HG03378 (cell line): ENCODE data around the gene STAMBPL1.

Source experiments
- ATAC-seq: cut with Tn5 transposase; IDR thresholded peaks from one replicate; pipeline ENCODE4 v1.9.1; 2021; ENCODE audit warnings: mild to moderate bottlenecking, moderate library complexity; ENCODE audit not compliant: unreplicated experiment

Gene STAMBPL1

DNA sequence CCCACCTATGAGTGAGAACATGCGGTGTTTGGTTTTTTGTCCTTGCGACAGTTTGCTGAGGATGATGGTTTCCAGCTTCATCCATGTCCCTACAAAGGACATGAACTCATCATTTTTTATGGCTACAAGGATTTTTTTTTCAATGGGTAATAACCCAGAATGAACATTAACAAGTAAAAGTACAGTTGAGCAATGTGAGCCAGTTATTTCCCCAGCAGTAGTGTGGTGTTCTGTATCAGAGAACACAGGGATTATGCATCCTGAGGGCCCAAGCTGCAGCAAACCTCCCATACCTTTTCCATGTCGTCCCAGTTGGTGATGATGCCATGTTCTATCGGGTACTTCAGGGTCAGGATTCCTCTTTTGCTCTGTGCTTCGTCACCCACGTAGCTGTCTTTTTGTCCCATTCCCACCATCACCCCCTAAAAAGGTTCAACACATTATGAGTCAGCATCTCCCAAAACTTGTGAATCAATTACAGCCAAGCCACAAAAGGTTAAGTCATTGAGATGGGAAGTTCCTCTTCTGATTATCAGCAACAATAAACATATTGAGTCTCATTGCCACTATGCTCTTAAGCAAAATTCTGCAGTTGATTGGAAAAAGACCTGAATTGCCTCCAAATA lies 67.0 kb downstream of the STAMBPL1 start:
- ATAC-seq = no peak

DNA sequence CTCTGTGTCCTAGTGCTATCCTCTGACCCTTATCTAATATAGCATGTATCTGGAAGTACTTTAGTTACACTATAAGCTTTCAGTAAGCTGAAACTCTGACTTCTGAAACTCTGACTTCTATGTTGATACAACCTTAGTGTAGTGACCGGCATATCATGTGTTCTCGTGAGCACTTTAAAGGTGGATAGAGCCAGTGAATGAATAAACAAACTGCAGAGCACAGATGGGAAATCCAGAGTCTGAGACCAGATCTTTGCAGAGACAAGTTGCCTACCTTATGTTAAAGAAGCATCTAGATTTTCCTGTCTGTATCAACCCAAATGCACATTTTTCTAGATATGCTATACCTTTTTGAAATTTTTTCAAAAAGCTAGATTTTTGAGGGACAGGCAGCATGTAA lies 69.0 kb downstream of the STAMBPL1 start:
- ATAC-seq = no peak

GRCh38 chr10:88949912-88950837 lies 70.1 kb downstream of the STAMBPL1 start:
- no peak for ATAC-seq

GRCh38 chr10:88952647-88953111 lies 72.6 kb downstream of the STAMBPL1 start, which contains the start of gene ACTA2:
TSS of gene ACTA2 (minus strand) at chr10:88952773. CDS start at chr10:88948930, 3,843 bp downstream.
- ATAC-seq = no peak

- ATAC-seq = no peak
Measured at GRCh38 chr10:88953662-88954061, 73.6 kb downstream of the STAMBPL1 start.

GRCh38 chr10:88954458-88955083 lies 74.5 kb downstream of the STAMBPL1 start:
- ATAC-seq = no peak

DNA sequence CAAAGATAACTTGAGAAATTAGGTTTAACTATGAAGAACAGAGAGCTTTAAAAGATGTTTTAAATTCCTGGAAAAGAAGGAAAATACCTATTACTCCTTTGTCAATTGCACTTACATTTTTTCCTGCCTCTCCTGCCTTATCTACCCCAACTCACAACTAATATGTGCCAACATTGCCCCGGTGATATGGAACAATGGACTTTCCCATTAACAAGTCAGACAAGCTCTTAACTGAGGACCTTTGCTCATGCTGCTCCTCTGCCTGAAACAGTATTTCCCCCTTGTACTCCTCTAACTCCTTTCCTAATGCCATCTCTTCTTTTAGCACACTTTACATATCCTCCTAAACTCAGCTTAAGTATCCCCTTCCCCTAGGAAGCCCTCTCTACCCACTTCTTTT lies 77.3 kb downstream of the STAMBPL1 start:
- no peak for ATAC-seq

DNA sequence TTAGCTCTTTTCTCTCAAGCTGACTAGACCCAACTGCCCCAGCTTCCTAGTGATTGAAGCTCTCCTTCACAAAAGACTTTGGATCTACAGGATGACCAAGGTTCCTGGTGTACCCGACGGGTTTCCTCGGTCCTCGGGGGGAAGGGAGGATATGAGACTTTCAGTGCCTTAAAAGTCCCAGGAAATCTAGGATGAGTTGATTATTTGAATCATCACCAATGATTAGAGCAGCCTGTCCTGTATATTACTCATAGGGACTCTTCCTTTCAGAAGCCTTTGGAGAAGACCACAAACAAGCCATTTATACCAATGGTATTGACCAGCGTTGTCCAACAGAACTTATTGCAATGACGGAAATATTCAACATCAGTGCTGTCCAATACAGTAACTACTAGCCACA lies 78.7 kb downstream of the STAMBPL1 start:
- no peak for ATAC-seq

DNA sequence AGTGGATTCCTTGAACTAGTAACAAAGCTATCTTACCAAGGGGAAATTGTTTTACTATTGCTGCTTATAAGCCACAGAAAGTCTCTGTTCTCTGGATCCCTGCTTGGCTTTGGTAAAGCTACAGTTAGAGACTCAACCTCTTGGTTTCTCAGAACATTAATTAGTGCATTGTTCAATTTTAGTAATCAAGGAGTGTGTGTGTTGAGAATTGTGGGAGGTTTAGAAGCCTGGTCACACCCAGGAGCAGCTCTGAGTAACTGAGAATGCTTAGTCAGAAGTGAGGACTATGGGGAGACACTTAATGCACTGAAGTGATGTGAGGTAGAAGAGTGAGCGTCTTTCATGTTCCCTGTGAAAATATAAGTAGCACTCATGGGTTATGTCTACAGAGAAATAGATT lies 80.8 kb downstream of the STAMBPL1 start:
- no peak for ATAC-seq

DNA sequence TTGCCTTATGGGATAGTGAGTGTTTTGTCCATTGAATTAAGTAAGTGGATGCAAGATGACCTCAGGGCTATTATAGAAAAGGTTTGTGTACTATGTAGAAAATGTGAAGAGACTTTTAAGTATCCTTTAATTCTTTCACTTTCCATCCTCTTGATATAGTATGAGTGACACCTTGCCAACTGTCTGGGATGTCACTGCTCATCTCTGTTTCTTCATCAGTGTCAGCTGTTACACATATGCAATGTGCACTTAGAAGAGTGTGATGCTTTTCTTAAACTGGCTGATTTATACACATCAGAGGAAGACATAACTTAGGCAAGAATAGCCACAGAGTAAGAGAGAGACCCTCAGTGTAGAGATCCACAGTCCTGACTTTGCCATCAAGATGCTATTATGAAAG lies 81.2 kb downstream of the STAMBPL1 start:
- no peak for ATAC-seq

DNA sequence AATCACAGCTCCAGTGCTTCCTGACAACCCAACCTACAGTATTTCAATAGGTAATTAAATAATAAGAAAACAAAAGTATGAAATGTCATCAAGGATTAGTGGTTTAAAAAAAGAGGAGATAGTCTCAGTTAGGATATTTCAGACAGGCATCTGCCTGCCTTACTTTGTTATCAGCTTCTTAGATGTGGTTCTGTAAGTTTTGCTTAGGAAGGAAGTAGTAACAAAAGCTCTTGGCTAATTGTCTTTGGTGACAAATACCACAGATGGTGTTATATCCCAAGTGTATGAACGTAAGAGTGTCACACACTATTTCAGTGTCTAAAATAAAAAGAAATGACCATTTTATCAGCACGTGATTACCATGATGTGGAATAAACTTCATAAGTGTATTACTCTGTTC lies 82.3 kb downstream of the STAMBPL1 start:
- ATAC-seq = no peak

- no peak for ATAC-seq
Measured at GRCh38 chr10:88963318-88963717, 83.3 kb downstream of the STAMBPL1 start.

DNA sequence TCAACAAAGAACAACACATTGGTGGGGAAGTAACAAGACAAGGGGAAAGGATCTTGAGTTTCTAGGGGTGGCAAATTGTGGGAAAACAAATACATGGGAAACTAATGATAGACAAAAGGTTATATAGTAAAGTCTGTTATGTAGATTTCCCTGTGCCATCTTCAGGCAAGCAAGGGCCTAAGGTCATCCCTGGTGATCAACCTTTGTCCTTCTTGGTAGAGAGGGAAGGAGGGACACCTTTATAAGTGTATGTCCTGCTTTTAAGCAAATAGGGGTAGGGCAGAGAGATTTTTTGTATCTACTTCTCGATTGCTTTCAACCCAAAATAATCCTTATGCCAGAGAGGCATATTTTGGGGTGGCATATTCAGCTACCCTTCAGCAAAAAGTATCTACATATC lies 84.3 kb downstream of the STAMBPL1 start:
- ATAC-seq = no peak

- no peak for ATAC-seq
Measured at GRCh38 chr10:88964869-88965415, 84.9 kb downstream of the STAMBPL1 start.

GRCh38 chr10:88966797-88967196 lies 86.8 kb downstream of the STAMBPL1 start:
- no peak for ATAC-seq

GRCh38 chr10:88968391-88968790 lies 88.3 kb downstream of the STAMBPL1 start:
- ATAC-seq = no peak

DNA sequence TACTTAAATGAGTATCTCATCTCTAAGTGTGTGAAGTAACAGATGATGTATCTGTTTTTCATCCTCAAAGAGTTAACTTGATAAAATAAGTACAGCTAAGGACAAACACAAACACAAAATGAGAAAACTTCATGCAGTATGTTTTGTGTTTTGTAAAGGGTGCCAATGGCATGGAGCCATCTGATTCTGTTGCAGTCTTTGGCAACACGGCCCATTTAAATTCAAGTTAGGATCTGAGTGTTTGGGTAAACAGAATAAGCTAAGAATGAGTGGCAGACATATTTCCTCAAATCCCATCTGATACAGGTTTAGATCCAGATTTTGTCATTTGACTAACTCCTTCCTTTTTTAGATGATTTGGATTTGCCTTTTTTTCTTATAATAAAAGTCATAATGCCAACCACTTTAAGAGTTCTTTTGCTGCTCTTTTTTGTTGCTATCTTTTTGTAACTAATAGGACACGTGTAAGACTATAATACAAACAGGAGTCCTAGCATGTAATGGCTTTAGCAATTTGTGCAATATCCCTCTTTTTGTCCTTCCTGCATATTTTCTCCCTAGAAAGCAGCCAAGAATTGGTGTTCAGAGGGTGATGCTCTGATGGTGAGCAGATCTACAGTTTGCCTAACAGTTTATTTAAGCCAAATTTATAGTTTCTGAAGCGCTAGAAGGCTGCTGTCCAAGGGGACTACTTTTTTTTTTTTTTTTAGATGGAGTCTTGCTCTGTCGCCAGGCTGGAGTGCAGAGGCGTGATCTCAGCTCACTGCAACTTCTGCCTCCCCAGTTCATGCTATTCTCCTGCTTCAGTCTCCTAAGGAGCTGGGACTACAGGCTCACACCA lies 91.4 kb downstream of the STAMBPL1 start:
- no peak for ATAC-seq
